GM18520 (cell line): ENCODE results near the gene DUSP15.

Source experiments
- ATAC-seq: cut with Tn5 transposase; IDR thresholded peaks from one replicate; pipeline ENCODE4 v1.9.1; 2021; ENCODE audit not compliant: unreplicated experiment

The DUSP15 gene

DNA sequence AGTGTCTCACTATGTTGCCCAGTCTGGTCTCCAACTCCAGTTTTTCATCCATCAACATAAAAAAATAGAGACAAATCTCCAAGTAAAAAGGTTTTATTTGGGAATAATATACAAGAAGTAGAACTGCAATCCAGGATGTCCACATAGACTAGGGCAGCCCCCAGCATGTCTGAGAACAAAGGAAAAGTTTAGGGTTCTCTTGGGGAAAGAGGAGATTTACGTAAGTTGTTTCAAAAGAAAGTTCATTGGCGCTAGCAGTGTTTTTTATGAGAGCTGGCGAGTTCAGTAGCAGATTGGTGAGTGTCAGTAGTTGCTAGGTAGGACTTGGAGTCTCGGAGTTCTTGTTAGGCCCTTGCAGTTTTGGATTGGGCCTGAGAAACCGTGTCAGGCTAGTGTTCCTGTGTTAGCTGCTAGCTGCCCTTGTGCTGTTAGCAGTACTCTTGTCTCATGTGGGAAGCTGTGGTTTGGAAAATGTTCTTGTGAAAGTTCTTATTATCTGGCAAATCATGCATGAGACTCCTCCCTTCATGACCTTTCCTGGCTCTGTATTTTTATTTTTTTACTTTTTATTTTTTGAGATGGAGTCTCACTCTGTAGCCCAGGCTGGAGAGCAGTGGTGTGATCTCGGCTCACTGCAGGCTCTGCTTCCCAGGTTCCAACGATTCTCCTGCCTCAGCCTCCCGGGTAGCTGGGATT, 24.8 kb upstream of the DUSP15 start:
- peak; percentile 91 for ATAC-seq

DNA sequence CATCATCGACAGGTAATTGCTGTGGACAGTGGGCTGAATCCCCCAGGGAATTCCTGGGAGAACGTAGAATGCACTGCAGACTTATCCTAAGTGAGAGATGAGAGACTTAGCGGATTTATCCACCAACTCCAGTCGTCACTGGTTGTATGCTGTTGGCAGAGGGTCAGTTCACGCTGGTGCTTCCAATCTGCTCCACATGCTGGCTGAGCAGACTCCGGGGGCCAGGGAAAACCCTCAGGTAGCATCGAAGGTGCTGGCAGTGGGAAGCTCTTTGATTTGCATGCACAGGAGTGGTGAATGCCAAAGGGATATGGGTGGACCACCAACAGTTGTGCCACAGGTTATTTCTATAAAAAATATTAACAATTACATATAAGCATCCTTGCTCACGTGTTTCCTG, 20.3 kb upstream of the DUSP15 start:
- ATAC-seq: no peak

DNA sequence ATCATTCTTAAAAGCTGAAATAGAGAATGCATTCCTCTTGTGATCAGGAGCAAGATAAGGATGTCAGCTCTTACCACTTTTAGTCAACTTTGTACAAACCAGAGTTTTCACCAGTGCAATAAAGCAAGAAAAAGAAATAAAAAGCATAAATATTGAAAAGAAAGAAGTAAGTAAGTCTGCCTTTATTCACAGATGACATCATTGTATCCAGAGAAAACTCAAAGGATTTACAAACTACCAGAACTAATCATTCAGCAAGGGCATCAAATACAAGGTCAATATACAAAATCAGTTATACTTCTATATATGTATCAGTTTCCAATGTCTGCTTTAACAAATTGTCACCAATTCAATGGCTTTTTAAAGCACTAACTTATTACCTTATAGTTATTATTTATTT, 13.5 kb upstream of the DUSP15 start:
- no peak for ATAC-seq

DNA sequence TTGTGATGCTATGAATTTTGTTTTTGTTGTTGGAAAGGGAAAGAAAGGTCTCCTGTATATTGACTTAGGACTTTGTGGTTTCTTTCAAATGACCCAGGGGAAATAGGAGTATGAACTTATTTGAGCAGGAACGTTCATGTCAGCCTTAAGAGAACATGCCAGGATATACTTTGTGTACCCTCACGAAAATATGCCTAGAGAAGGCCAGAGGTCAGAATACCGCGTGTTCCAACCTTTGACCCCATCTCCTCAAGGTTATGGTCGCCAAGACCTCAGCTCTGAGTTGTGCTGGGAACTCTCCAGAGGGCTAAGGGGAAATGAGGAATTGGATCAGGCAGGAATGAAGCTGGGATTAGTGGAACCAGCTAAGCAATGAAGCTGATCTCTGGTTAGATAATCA, 11.6 kb upstream of the DUSP15 start:
- no peak for ATAC-seq

DNA sequence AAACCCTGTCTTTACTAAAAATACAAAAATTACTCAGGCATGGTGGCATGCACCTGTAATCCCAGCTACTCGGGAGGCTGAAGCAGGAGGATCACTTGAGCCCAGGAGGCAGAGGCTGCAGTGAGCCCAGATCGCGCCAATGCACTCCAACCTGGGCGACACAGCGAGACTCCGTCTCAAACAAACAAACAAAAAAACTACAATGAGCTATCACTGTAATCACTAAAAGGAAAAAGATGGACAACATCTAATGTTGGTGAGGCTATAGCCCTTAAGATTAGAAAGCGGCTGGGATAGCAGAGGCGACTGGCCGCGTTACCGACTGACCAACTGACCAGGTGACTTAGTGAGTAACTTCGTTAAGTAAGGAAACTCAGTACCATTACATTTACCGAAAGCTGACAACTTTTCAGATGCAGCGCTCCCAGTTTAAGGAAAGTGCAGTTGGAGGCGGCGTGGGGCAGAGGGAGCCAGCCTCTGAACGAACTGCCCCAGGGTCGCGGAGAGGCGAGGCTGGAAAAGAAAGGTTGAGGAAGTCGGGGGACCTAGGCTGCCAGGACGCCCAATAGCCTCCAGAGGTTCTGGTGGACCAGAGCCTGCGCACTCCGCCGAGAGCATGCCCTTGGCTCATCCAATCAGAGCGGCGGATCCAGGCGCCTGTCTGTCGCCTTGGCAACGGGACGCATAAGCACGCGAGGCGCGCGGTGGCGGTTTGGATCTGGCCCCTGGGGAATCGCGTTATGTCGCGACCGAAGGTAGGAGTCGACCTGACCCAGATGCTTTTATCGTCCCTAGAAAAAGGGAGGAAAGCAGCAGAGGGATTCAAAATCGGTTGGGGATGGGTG, 9.0 kb upstream of the DUSP15 start:
- peak; percentile 64 for ATAC-seq

DNA sequence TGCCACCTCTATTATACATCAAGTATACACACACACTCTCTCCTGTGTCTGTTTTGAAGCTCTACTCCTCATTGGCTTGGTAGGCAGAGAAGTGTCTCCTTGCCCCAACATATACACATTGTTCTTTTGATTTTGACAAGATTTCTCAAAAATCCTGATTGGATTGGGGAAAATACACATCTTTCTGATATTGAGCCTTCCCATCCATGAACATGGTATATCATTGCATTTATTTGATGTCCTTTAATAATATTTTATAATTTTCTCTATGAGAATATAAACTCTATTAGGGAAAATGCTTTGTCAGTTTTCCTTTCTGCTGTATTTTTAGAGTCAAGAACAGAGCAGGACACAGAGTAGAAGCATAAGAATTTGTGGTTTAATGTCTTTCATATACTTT, 7.4 kb upstream of the DUSP15 start:
- ATAC-seq: no peak

DNA sequence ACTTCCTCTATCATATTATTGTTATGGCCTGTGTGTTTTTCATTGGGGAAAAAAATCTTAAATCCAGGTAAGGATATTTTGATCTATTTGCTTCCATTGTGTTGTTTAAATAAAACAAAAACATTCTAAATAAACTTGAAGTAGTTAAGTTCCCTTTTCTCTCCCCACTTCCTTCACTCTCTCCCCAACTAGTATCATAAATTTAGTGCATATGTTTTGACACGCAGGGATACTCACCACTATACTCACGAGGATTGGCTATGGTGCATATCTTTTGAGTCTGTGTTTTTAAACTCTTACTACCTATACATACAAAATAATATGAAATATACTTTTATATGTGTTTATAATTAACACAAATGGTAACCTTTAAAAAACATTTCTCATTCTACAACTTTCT, 5.3 kb upstream of the DUSP15 start:
- ATAC-seq: no peak

DNA sequence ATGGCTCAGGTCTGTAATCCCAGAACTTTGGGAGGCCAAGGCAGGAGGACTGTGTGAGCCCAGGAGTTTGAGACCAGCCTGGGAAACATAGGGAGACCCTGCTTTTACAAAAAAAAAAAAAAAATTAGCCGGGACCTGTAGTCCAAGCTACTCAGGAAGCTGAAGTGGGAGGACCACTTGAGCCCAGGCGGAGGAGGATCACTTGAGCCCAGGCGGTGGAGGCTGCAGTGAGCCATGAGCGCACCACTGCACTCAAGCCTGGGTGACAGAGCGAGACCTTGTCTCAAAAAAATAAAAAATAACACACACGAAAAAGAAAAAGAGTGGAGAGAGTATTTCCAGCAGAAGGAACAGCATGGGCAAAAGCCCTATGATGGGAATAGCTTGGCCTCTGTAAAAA, 2.1 kb upstream of the DUSP15 start:
- ATAC-seq: no peak

DNA sequence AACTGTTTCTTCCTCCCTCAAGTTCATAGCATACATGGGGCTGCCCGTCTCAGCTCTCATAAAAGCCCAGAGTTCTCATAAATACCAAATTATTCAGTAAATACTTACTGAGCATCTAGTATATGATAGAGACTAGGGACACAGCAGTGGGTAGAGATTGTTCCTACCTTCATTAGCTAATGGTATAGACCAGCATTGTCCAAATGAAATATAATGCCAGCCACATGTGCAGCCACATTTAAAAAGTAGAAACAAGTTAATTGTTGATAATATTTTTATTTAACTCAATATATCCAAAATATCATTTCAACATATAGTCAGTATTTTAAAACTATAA, 1.3 kb upstream of the DUSP15 start:
- no peak for ATAC-seq

DNA sequence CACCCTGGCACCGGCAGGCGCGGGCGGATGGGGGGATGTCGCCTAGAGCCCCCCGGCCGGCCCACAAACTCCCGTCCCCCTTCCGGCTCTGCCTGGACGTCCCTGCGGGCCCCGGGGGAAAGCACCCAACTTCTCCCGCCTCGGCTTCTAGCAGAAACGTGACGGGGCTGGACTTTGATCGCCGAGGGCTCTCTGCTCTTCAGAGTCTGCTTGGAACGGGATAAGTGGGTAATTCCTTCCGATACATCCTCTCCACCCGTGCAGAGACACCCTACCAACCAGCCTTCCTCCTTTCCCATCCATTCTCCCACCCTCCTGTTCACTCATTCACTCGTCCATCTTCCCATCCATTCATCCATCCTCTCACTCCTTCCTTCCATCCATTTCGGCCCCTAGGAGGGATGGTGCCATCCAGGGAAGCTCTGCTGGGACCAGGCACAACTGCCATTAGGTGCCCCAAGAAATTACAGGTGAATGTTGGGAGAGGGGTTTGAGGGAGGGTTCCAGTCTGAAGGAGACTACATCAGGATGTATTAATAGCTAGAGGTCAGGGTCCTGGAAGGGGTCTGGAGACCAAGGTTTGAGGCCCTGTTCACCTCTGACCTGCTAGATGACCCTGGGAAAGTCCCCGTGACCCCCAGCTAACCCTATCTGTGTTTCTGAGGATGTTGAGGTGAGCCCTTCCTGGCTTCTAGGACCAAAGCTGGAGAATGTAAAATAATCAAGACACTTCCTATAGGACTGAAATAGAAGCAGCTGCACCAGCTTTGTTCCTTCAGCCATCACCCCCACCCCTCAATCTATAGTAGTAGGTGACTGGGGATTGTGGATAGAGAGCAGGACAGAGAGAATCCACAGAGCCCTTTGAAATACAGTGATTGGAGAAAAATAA, 645 bp upstream of the DUSP15 start:
- ATAC-seq: no peak

DNA sequence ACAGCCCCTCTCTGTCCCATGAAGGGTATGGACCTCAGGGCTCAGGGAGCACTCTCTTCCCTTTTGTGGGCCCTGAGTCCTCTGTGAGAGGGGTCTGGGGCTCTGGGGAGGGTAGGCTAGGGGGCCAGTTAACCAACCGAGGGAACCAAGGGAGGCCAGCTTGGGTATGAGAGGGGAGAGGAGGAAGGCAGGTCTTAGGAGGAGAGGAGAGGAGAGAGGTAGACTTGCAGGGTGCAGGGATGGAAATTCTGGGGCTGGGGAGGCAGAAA, 720 bp downstream of the DUSP15 start:
- no peak for ATAC-seq

DNA sequence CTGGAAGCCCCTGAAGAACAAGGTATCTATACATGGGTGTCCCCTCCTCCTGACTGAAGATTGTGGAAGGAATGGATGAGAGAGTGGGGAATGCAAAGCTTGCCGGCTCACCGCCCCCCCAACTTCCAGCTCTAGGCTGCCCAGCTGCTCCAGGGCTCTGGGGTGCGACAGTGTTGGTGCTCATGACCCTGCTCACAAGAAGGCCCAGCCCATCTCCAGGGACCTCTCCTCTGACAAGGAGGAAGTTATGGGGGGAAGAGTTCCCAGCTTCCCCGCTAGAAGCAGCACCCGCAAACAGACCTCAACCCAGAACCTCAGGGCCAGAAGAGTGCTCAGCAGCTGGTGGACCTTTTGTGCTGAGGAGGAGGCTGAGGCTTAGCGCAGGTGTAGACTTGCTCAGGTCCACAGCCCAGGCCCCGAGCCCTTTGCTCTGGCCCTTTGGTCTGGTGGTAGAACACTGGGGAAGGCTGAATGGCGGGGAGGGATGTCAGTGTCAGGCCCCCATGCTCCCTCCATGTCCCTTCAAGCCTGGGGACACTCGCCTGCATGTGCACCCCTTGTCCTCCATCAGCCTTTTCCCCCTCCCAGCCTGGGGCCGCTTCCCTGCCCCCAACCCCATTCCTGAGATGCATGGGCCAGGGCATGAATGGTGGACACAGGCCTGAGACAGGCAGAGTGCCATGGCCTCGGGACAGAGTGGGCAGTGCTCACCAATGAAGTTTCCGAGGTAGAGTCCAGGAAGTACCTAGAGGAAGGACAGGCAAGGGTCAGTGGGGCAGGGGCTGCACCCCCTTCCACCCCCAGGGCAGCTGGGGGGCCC, 1.3 kb downstream of the DUSP15 start:
- no peak for ATAC-seq

DNA sequence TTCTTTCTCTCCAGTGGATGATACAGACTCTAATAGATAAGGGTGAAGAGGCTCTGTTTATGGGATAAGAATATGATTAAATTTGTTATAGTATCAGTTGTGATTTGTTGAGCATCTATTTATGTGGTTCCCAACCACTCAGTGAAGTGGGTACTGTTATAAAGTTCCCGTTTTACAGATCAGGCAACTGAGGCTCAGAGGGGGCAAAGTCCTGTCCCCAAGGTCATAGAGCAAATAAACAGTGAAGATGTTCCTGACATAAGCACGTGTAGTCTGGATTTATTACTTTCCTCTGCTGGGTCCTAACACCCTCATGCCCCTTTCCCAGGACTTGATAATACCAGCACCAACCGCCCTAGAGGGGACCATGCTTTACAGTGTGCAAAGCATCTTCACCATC, 4.1 kb downstream of the DUSP15 start:
- no peak for ATAC-seq

DNA sequence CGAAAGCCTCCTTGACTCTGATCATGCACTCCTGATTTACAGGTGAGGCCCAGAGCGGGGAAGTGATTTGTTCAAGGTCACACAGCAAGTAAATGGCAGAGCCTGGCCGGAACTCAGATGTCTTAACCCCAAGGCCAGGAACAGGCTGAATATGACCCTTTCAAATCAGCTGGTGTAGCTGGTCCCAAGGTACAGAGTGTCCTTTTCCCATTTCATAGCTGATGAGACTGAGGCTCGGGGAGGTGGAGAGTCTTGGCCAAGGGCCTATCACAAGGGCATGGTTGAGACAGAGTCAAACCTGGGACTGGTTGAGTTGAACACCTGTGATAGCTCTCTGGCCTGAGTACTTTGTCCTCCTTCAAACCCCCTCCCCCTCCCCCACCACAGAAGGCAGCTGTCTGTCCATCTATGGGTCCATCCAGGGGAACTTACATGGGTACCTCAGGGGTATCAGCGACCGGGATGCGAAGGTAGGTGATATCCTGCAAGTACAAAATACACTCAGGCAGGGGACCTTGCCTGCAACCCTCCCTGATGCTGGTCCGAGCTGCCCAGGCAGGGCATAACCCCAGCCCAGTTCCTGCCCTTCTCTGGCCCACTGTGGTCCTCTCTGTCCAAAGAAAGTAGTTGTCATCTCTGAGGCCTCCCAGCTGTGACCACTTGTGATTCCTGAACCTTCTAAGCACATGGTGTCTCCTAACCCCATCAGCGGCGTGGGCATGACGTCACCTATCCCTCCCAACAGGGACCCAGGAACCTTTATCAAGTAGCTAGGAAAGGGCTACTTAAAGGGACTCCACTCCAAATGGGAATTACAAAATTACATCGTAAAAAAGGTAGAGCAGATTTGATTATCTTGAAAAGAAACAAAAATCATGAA, 5.6 kb downstream of the DUSP15 start:
- no peak for ATAC-seq

DNA sequence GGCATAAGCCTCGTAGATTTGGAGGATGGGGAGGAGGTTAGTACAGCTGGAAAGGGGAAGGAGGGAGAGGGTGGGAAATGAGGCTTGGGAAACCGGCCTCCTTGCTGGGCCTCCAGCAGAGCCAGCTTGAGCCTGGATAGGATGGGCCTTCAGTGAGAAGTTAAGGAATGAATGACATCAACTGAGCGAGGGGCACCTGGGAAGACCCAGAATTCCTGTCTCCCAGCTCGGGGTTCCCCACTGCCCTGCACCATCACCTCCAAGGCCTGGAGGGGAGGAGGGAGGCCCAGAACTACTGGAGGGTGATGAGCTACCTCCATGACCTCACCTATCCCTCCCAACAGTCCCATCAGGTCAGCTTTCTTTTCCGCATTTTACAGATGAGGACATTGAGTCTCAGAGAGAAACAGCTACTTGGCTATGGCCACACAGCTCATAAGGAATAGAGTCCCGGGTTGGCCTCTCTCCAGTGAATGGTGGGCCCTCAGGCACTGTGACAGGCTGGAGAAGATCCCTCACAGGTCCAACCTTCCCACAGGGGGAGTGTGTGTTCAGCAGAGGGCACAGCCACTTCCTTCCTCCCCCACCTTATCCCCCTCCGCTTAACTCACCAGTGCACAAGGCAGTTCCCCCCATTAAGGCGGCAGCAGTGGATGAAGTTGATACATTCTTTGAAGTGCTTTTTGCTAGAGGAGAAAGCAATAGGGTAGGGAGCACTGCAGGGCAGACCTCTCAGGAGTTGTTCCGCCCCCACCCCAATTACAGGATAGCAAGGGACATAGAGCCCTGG, 6.8 kb downstream of the DUSP15 start:
- no peak for ATAC-seq

DNA sequence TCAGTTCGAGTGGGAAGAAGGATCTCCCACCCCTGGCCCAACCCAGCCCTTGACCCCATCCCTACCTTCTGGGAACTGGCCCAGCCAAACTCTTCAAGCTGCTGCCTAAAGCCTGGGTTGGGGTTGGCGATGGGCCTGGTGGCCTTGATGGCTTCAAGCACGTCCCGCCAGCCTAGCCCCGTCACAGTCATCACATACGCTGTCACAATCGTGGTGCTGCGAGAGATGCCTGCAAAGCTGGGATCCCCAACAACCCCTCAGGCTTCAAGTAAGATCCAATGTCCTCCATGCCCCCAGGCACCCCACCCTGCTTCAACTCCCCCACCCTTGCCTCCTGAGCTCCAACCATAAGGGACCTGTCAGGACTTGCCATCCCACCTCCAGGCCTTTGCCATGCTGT, 7.8 kb downstream of the DUSP15 start:
- ATAC-seq: no peak

DNA sequence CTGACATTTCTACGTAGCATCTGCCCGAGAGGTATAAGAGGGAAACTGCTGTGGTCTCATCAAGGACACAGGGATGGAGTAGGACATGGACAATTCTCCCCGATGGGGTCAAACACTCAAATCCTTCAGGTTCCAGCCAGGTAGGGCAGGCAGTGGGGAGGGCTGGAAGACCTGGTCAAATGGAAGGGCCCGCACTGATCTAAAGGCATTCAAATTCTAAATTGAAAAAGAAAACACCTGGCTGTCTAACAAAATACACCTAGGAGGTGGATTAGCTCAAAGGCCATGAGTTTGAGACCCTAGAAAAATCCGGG, 8.2 kb downstream of the DUSP15 start:
- ATAC-seq: no peak

DNA sequence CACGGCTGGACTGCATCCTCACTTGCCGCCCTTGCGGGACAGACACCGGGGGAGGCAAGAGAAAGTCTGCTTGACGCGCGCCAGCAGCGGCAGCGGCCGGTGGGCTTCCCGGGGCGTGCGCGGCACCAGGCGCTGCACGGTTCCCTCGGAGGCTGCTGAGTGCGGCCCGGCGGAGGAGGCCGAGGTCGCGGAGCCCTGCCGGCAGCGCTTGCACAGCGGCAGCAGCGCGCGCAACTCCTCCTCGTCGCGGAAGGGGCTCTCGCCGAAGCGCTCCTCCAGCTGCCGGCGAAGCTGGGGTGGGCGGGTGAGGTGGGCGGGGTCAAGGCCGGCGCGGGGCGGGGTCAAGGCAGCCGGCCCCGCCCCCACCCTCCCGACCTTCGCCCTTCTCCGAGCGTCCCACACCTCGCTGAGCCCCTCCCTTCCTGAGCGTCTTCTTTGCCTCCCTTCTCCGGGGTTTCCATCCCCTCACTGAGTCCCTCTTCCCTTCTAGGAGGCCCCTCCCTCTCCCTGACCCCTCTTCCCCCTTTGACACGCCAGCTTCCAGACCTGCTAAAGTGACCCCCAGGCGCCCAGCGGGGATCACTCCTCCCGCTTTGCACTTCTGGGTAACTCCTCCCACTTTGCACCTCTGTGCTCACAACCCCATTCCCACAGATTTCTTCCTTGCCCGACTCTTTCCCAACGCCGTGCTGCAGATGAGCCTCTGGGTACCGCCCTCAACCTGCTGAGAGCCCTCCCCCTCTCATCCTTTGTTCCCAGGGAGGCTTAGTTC, 8.8 kb downstream of the DUSP15 start:
- ATAC-seq: no peak

DNA sequence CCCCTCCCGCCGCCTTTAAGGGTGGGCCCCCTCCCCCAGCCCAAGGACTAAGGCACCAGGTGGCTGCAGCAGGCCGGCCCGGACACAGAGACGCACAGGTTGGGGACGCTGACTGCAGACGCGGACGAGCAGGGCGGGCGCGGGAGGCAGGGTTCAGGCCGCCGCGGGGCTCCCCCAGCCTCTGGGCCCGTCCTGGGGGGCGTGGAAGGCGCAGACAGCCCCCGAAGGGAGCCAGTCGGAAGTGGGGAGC, 9.3 kb downstream of the DUSP15 start:
- ATAC-seq: no peak
